Measurements from ENCODE around the gene CLEC11A.

DNA sequence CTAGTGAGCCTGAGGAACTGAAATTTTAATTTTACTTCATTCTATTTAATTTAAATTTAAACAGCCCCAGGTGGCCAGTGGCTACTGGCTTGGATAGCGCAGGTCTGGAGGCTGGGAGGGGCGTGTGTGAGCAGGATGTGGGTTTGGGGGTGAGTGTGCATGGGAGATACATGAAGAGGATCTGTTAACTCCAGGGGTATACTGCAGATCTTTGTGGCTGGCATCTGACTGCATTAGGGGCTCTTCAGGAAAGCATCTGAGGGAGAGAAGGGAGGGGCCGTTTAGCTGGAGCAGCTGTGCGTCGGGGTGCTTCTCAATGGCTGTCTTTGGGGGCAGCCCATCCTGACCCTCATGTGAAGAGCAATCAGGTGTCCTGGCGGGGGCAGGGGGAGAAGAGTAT is 10.3 kb upstream of the CLEC11A start:
- TF ChIP-seq, protein P1, sequence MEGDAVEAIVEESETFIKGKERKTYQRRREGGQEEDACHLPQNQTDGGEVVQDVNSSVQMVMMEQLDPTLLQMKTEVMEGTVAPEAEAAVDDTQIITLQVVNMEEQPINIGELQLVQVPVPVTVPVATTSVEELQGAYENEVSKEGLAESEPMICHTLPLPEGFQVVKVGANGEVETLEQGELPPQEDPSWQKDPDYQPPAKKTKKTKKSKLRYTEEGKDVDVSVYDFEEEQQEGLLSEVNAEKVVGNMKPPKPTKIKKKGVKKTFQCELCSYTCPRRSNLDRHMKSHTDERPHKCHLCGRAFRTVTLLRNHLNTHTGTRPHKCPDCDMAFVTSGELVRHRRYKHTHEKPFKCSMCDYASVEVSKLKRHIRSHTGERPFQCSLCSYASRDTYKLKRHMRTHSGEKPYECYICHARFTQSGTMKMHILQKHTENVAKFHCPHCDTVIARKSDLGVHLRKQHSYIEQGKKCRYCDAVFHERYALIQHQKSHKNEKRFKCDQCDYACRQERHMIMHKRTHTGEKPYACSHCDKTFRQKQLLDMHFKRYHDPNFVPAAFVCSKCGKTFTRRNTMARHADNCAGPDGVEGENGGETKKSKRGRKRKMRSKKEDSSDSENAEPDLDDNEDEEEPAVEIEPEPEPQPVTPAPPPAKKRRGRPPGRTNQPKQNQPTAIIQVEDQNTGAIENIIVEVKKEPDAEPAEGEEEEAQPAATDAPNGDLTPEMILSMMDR (IDR thresholded peaks at IDR 0.05): no peak
- no peak for TF ChIP-seq POLR2AphosphoS5 (IDR thresholded peaks at IDR 0.05)

All from sigmoid colon (tissue), 4 donors.